Liver (tissue), 9 donors: ENCODE data around the gene PNMA6F. TPM values are rescaled to one million over a fixed set of nuclear protein-coding genes. Genes with fewer than 3 reads are reported as not detected.

ENCODE experiments used
- DNase-seq: peaks from one replicate; pipeline ENCODE4 v3.0.0-alpha.2; 2017; ENCODE audit warnings: low spot score
- H3K27ac ChIP-seq, 2 donors: one replicate each; pipeline ENCODE4 v1.7.0; 2013; ENCODE audit warnings: inconsistent platforms in 2 of 2, low read length in 2 of 2, control low read depth in 1 of 2, low read depth in 1 of 2, mild to moderate bottlenecking in 1 of 2
- H3K27me3 ChIP-seq, 4 donors: one replicate each; pipeline versions ENCODE4 v1.6.1 to v1.7.0; 2013; ENCODE audit warnings: low read length in 3 of 4, inconsistent platforms in 1 of 4, mild to moderate bottlenecking in 1 of 4, moderate library complexity in 1 of 4; ENCODE audit not compliant: control insufficient read depth in 4 of 4, insufficient read depth in 4 of 4
- H3K36me3 ChIP-seq, 4 donors: one replicate each; pipeline versions ENCODE4 v1.6.1 to v1.7.0; 2013; ENCODE audit warnings: low read length in 3 of 4, mild to moderate bottlenecking in 3 of 4, low read depth in 1 of 4, moderate library complexity in 1 of 4; ENCODE audit not compliant: control insufficient read depth in 4 of 4, insufficient read depth in 3 of 4
- H3K4me1 ChIP-seq, 4 donors: one replicate each; pipeline versions ENCODE4 v1.6.1 to v1.7.0; 2013; ENCODE audit warnings: low read length in 3 of 4, mild to moderate bottlenecking in 3 of 4, moderate library complexity in 1 of 4; ENCODE audit not compliant: control insufficient read depth in 4 of 4, insufficient read depth in 4 of 4
- H3K4me3 ChIP-seq, 3 donors: one replicate each; pipeline versions ENCODE4 v1.6.1 to v1.7.0; 2013; ENCODE audit warnings: low read length in 3 of 3, control low read depth in 1 of 3, low read depth in 1 of 3, mild to moderate bottlenecking in 1 of 3
- H3K9ac ChIP-seq, 2 donors: one replicate each; pipeline ENCODE4 v1.7.0; 2013; ENCODE audit warnings: low read length in 2 of 2, mild to moderate bottlenecking in 2 of 2, moderate library complexity in 2 of 2, control low read depth in 1 of 2, low read depth in 1 of 2
- H3K9me3 ChIP-seq, 4 donors: one replicate each; pipeline versions ENCODE4 v1.6.1 to v1.7.0; 2013; ENCODE audit warnings: low read length in 3 of 4; ENCODE audit not compliant: control insufficient read depth in 4 of 4
- CTCF ChIP-seq: fragments of 150-350 bp; IDR thresholded peaks from 2 replicates; pipeline ENCODE4 v1.5.1; 2017; ENCODE audit warnings: improper control_type of control experiment, low read depth, low read length; ENCODE audit not compliant: missing input control
- EGR1 ChIP-seq, 2 donors: IDR thresholded peaks; 2 replicates each; pipeline ENCODE4 v1.6.1; 2016 to 2018; ENCODE audit warnings: antibody characterized with exemption in 2 of 2, low read depth in 2 of 2
- FOXA1 ChIP-seq: IDR thresholded peaks from 2 replicates; pipeline ENCODE4 v1.6.1; 2016; ENCODE audit warnings: antibody characterized with exemption
- FOXA2 ChIP-seq: IDR thresholded peaks from 2 replicates; pipeline ENCODE4 v1.6.1; 2016; ENCODE audit warnings: antibody characterized with exemption
- GABPA ChIP-seq, 2 donors: IDR thresholded peaks in 1 of 2; conservative IDR thresholded peaks in 1 of 2; 2 replicates each; pipeline ENCODE4 v1.6.1; 2016; ENCODE audit warnings: antibody characterized with exemption in 2 of 2, mild to moderate bottlenecking in 1 of 2, moderate library complexity in 1 of 2
- HNF4A ChIP-seq, 2 donors: conservative IDR thresholded peaks; 2 replicates each; pipeline ENCODE4 v1.6.1; 2016; ENCODE audit warnings: antibody characterized with exemption in 2 of 2, mild to moderate bottlenecking in 2 of 2
- JUND ChIP-seq, 2 donors: IDR thresholded peaks; 2 replicates each; pipeline ENCODE4 v1.6.1; 2016; ENCODE audit warnings: antibody characterized with exemption in 2 of 2
- MAX ChIP-seq: IDR thresholded peaks from 2 replicates; pipeline ENCODE4 v1.6.1; 2016; ENCODE audit warnings: antibody characterized with exemption
- NR2F2 ChIP-seq: IDR thresholded peaks from 2 replicates; pipeline ENCODE4 v1.6.1; 2016; ENCODE audit warnings: antibody characterized with exemption
- RAD21 ChIP-seq, 2 donors: IDR thresholded peaks; 2 replicates each; pipeline ENCODE4 v1.6.1; 2016; ENCODE audit warnings: antibody characterized with exemption in 2 of 2, mild to moderate bottlenecking in 2 of 2
- REST ChIP-seq: IDR thresholded peaks from 2 replicates; pipeline ENCODE4 v1.6.1; 2016; ENCODE audit warnings: antibody characterized with exemption, mild to moderate bottlenecking
- RXRA ChIP-seq, 2 donors: IDR thresholded peaks; 2 replicates each; pipeline ENCODE4 v1.6.1; 2017 to 2018; ENCODE audit warnings: antibody characterized with exemption in 2 of 2, mild to moderate bottlenecking in 1 of 2
- SP1 ChIP-seq: IDR thresholded peaks from 2 replicates; pipeline ENCODE4 v1.6.1; 2018; ENCODE audit warnings: antibody characterized with exemption, mild to moderate bottlenecking
- TAF1 ChIP-seq: conservative IDR thresholded peaks from 2 replicates; pipeline ENCODE4 v1.6.1; 2016; ENCODE audit warnings: antibody characterized with exemption, mild to moderate bottlenecking
- YY1 ChIP-seq: IDR thresholded peaks from 2 replicates; pipeline ENCODE4 v1.6.1; 2016; ENCODE audit warnings: antibody characterized with exemption, mild to moderate bottlenecking
- ZBTB33 ChIP-seq: IDR thresholded peaks from 2 replicates; pipeline ENCODE4 v1.6.1; 2016; ENCODE audit warnings: antibody characterized with exemption
- whole genome bisulfite sequencing: extraction: QIAGEN DNeasy Blood & Tissue Kit; methylation state at CpG from one replicate; pipeline ENCODE4 v1.1.7; 2013; 5-methylcytosine and 5-hydroxymethylcytosine counted together
- polyA plus RNA-seq, 2 donors: library from polyadenylated mRNA; stranded (reverse) in 1 of 2; unstranded in 1 of 2; fragments of 200-250 nt in 1 of 2; fragments of >200 nt in 1 of 2; fragmentation: Nextera tagmentation in 1 of 2; extraction: Ambion mirVana in 1 of 2; gene quantifications; one replicate each; pipeline versions ENCODE4 v1.2.1 to v1.2.3, GENCODE V29; 2013 to 2015
- total RNA-seq, 2 donors: library from RNA; depleted of rRNA; stranded (reverse); fragments of >200 nt; gene quantifications; one replicate each; pipeline ENCODE4 v1.2.3, GENCODE V29; 2014
- TF ChIP-seq, protein P1 (sequence below): IDR thresholded peaks from 2 replicates; pipeline ENCODE4 v1.6.1; 2016; ENCODE audit warnings: antibody characterized with exemption
- donor health status: healthy.
- donor health status: healthy.
- donor health status: healthy.
- donor health status: healthy.
- donor health status: healthy.

Gene PNMA6F
- total and polyA plus RNA-seq, 4 donors: not detected

DNA sequence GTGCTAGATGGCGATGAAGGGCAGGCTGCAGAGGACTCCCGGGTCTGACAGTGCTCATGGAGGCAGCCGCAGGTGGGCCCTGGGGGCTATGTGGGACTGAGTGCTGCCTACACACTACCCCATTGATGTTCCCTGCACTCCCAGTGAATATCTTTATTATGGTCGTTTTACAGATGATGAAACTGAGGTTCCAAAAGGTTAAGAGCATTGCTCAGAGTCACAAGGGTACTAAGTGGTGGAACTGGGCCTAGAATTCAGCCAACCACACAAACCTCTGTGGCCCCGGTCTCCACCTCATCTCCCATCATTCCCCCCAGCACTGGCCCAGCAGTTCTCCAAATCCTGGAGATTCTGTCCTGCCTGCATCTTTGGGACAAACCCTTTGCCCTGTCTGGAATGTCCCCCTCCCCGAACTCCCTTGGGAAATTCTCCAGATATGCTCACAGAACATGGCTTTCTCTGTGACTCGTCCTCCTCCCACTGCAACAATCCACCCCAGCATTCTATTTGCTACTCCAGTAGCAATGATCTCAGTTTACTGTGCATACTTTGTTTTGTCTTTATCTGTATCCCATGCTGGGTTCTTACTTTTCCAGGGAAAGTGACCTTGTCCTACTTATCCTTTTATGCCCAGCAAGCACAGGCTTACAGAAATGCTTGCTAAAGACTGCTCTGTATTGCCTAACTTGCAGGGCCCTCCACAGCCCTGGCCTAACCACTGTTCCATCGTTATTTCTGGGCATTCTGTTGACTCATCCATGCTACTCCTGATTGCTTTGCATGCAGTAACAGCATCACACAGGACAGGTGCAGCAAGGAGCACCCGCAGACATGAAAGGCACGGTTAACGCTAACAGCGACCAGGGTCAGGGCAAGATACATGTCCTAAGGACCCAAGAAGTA lies 14.0 kb downstream of the PNMA6F start:
- DNase-seq: no peak
- WGBS: 84% methylated on average over 12 of the region's 12 CpGs

GRCh38 chrX:153306527-153307115 lies 14.9 kb downstream of the PNMA6F start:
- Histone ChIP-seq H3K4me1 (no peaks in the 10 kb centered on the region), H3K27me3 (no peaks in the 10 kb centered on the region), H3K36me3 (no peaks in the 10 kb centered on the region), H3K27ac (no peak overlapping the region), H3K9ac (no peak overlapping the region), H3K4me3 (no peak overlapping the region), H3K9me3 (no peaks in the 10 kb centered on the region)
- DNase-seq: no peak
- 81% methylated on average over 17 of the region's 17 CpGs for WGBS
- TF ChIP-seq JUND (IDR thresholded peaks at IDR 0.05) (no peak), CTCF (no peak), REST (no peak), RAD21 (IDR thresholded peaks at IDR 0.05) (no peak), SP1 (no peak), TAF1 (no peak), GABPA (IDR thresholded peaks at IDR 0.05 in 1 of 2, conservative IDR thresholded peaks at IDR 0.05 in 1 of 2) (no peak), RXRA (IDR thresholded peaks at IDR 0.05) (no peak), ZBTB33 (no peak), EGR1 (IDR thresholded peaks at IDR 0.05; ENCODE audit: low read depth in 2 of 2) (no peak), FOXA1 (no peak), NR2F2 (no peak)

More for the DNA sequence above, 14.0 kb downstream of the PNMA6F start:
- TF ChIP-seq, protein P1, sequence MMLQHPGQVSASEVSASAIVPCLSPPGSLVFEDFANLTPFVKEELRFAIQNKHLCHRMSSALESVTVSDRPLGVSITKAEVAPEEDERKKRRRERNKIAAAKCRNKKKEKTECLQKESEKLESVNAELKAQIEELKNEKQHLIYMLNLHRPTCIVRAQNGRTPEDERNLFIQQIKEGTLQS: no peak
- TF ChIP-seq EGR1 (IDR thresholded peaks at IDR 0.05; ENCODE audit: low read depth in 2 of 2) (no peak), JUND (IDR thresholded peaks at IDR 0.05) (no peak), FOXA2 (no peak), FOXA1 (no peak), HNF4A (conservative IDR thresholded peaks at IDR 0.05) (no peak), SP1 (no peak), GABPA (IDR thresholded peaks at IDR 0.05 in 1 of 2, conservative IDR thresholded peaks at IDR 0.05 in 1 of 2) (no peak), CTCF (no peak), MAX (no peak), TAF1 (no peak), YY1 (no peak), RXRA (IDR thresholded peaks at IDR 0.05) (no peak), RAD21 (IDR thresholded peaks at IDR 0.05) (no peak)
- Histone ChIP-seq H3K9ac (no peak overlapping the region), H3K4me3 (no peak overlapping the region), H3K9me3 (no peaks in the 10 kb centered on the region), H3K36me3 (no peaks in the 10 kb centered on the region), H3K27ac (no peak overlapping the region), H3K4me1 (peaks cover 0 to 2% (median under 1%) of the 10 kb centered on the region in 4 donors), H3K27me3 (no peaks in the 10 kb centered on the region)
